ENCODE data around the gene TMEM123. TPM values are rescaled to one million over a fixed set of nuclear protein-coding genes. Genes with fewer than 3 reads are reported as not detected.

Gene TMEM123
- total and polyA plus RNA-seq, 2 of the 13 experiments (the other 11 are each of a cell fraction or from before 2014, with no cell fraction given) = 365 to 2,761 TPM

DNA sequence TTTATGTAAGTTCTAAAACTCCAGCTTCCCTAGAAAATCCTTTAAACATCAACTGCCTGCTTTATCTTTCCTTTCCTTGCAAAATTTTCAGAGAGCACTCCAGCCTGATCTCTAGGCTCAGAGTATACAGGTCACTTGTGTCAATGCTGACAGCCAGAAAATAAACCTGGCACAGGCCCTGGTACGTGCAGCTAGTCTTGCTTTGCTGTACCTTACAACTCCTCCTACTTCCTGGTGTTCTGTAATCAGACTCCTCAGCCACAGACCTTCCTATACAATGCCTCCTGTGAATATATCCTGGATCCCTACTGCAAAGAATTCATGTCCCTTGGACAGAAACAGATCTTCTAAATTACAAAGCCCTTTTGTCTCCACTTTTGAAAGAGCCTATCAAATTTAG is 24.2 kb upstream of the TMEM123 start (continued):
- TF ChIP-seq, protein P1, sequence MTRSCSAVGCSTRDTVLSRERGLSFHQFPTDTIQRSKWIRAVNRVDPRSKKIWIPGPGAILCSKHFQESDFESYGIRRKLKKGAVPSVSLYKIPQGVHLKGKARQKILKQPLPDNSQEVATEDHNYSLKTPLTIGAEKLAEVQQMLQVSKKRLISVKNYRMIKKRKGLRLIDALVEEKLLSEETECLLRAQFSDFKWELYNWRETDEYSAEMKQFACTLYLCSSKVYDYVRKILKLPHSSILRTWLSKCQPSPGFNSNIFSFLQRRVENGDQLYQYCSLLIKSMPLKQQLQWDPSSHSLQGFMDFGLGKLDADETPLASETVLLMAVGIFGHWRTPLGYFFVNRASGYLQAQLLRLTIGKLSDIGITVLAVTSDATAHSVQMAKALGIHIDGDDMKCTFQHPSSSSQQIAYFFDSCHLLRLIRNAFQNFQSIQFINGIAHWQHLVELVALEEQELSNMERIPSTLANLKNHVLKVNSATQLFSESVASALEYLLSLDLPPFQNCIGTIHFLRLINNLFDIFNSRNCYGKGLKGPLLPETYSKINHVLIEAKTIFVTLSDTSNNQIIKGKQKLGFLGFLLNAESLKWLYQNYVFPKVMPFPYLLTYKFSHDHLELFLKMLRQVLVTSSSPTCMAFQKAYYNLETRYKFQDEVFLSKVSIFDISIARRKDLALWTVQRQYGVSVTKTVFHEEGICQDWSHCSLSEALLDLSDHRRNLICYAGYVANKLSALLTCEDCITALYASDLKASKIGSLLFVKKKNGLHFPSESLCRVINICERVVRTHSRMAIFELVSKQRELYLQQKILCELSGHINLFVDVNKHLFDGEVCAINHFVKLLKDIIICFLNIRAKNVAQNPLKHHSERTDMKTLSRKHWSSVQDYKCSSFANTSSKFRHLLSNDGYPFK (CRISPR knock-in tag; IDR thresholded peaks at IDR 0.05; ENCODE audit: borderline replicate concordance) = no peak
- TF ChIP-seq NFYC (CRISPR knock-in tag; IDR thresholded peaks at IDR 0.05) (no peak; the same call in 1 of the 2 replicates), ZNF768 (CRISPR knock-in tag; IDR thresholded peaks at IDR 0.05) (no peak), CENPT (CRISPR knock-in tag; IDR thresholded peaks at IDR 0.05; ENCODE audit: low read depth) (no peak), EED (CRISPR knock-in tag; IDR thresholded peaks at IDR 0.05) (no peak), ZMYM2 (CRISPR knock-in tag; IDR thresholded peaks at IDR 0.05) (no peak), ZNF17 (CRISPR knock-in tag; IDR thresholded peaks at IDR 0.05) (no peak), ONECUT2 (CRISPR knock-in tag; IDR thresholded peaks at IDR 0.05) (0 out of 2 replicates have a peak, but pooled peaks have one; percentile 14), MYC (CRISPR knock-in tag; IDR thresholded peaks at IDR 0.05; ENCODE audit: borderline replicate concordance) (no peak), MED8 (CRISPR knock-in tag; IDR thresholded peaks at IDR 0.05; ENCODE audit: insufficient replicate concordance) (peak; percentile 73), PRPF4 (IDR thresholded peaks at IDR 0.05; ENCODE audit: low read depth, low read length, poor library complexity, severe bottlenecking) (no peak), AKAP8 (CRISPR knock-in tag; IDR thresholded peaks at IDR 0.05) (0 out of 2 replicates have a peak, but pooled peaks have one; percentile 41), HDAC6 (IDR thresholded peaks at IDR 0.05; ENCODE audit: low read depth, low read length) (no peak), NR3C1 (CRISPR knock-in tag; IDR thresholded peaks at IDR 0.05) (no peak), FOSL1 (CRISPR knock-in tag; IDR thresholded peaks at IDR 0.05; ENCODE audit: borderline replicate concordance) (no peak), NFATC3 (CRISPR knock-in tag; IDR thresholded peaks at IDR 0.05) (no peak), ZSCAN12 (CRISPR knock-in tag; IDR thresholded peaks at IDR 0.05) (0 out of 2 replicates have a peak, but pooled peaks have one; percentile 52)
- TF ChIP-seq, protein P2, sequence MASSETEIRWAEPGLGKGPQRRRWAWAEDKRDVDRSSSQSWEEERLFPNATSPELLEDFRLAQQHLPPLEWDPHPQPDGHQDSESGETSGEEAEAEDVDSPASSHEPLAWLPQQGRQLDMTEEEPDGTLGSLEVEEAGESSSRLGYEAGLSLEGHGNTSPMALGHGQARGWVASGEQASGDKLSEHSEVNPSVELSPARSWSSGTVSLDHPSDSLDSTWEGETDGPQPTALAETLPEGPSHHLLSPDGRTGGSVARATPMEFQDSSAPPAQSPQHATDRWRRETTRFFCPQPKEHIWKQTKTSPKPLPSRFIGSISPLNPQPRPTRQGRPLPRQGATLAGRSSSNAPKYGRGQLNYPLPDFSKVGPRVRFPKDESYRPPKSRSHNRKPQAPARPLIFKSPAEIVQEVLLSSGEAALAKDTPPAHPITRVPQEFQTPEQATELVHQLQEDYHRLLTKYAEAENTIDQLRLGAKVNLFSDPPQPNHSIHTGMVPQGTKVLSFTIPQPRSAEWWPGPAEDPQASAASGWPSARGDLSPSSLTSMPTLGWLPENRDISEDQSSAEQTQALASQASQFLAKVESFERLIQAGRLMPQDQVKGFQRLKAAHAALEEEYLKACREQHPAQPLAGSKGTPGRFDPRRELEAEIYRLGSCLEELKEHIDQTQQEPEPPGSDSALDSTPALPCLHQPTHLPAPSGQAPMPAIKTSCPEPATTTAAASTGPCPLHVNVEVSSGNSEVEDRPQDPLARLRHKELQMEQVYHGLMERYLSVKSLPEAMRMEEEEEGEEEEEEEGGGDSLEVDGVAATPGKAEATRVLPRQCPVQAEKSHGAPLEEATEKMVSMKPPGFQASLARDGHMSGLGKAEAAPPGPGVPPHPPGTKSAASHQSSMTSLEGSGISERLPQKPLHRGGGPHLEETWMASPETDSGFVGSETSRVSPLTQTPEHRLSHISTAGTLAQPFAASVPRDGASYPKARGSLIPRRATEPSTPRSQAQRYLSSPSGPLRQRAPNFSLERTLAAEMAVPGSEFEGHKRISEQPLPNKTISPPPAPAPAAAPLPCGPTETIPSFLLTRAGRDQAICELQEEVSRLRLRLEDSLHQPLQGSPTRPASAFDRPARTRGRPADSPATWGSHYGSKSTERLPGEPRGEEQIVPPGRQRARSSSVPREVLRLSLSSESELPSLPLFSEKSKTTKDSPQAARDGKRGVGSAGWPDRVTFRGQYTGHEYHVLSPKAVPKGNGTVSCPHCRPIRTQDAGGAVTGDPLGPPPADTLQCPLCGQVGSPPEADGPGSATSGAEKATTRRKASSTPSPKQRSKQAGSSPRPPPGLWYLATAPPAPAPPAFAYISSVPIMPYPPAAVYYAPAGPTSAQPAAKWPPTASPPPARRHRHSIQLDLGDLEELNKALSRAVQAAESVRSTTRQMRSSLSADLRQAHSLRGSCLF (CRISPR knock-in tag; IDR thresholded peaks at IDR 0.05; ENCODE audit: borderline replicate concordance) = no peak
- TF ChIP-seq, protein P3, sequence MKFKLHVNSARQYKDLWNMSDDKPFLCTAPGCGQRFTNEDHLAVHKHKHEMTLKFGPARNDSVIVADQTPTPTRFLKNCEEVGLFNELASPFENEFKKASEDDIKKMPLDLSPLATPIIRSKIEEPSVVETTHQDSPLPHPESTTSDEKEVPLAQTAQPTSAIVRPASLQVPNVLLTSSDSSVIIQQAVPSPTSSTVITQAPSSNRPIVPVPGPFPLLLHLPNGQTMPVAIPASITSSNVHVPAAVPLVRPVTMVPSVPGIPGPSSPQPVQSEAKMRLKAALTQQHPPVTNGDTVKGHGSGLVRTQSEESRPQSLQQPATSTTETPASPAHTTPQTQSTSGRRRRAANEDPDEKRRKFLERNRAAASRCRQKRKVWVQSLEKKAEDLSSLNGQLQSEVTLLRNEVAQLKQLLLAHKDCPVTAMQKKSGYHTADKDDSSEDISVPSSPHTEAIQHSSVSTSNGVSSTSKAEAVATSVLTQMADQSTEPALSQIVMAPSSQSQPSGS (CRISPR knock-in tag; IDR thresholded peaks at IDR 0.05) = no peak
- TF ChIP-seq, protein P4, sequence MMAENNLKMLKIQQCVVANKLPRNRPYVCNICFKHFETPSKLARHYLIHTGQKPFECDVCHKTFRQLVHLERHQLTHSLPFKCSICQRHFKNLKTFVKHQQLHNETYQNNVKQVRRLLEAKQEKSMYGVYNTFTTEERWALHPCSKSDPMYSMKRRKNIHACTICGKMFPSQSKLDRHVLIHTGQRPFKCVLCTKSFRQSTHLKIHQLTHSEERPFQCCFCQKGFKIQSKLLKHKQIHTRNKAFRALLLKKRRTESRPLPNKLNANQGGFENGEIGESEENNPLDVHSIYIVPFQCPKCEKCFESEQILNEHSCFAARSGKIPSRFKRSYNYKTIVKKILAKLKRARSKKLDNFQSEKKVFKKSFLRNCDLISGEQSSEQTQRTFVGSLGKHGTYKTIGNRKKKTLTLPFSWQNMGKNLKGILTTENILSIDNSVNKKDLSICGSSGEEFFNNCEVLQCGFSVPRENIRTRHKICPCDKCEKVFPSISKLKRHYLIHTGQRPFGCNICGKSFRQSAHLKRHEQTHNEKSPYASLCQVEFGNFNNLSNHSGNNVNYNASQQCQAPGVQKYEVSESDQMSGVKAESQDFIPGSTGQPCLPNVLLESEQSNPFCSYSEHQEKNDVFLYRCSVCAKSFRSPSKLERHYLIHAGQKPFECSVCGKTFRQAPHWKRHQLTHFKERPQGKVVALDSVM (CRISPR knock-in tag; IDR thresholded peaks at IDR 0.05) = no peak

All from HepG2 (cell line).